Renal pelvis (tissue), 4 donors: ENCODE data around the gene MOXD1. TPM values are rescaled to one million over a fixed set of nuclear protein-coding genes. Genes with fewer than 3 reads are reported as not detected.

Source experiments
- DNase-seq: peaks from one replicate; pipeline ENCODE4 v3.0.0-alpha.2; 2013
- polyA plus RNA-seq, 3 donors: library from polyadenylated mRNA; unstranded; fragments of 120-200 nt; gene quantifications; one replicate each; pipeline ENCODE4 v1.2.1, GENCODE V29; 2013; ENCODE audit not compliant: insufficient read length in 3 of 3

Gene MOXD1
- polyA plus RNA-seq, 3 donors: 168 to 201 (median 182) TPM

GRCh38 chr6:132405143-132405915 lies 4.1 kb upstream of the MOXD1 start:
- no peak for DNase-seq

- DNase-seq: no peak
Observed at GRCh38 chr6:132404736-132405135, 3.5 kb upstream of the MOXD1 start.

DNA sequence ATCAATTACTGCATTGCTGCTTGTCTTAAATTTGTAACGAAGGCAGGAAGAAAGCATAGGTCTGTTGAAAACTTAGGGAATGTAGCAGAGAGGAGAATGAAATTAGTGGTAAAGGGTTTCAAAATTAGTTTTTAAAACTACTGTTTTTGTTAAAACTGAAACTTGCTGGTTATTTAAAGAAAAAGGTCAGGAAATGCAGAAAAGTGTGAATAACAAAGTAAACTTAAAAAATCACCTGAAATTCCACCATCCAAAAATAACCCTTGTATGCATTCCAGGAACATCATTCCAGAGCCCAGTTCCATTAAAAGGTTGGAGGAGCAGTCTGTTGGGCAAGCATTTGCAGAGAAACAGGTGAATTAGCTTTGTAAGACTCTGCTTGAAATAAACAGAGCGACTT lies 3.1 kb upstream of the MOXD1 start:
- no peak for DNase-seq

DNA sequence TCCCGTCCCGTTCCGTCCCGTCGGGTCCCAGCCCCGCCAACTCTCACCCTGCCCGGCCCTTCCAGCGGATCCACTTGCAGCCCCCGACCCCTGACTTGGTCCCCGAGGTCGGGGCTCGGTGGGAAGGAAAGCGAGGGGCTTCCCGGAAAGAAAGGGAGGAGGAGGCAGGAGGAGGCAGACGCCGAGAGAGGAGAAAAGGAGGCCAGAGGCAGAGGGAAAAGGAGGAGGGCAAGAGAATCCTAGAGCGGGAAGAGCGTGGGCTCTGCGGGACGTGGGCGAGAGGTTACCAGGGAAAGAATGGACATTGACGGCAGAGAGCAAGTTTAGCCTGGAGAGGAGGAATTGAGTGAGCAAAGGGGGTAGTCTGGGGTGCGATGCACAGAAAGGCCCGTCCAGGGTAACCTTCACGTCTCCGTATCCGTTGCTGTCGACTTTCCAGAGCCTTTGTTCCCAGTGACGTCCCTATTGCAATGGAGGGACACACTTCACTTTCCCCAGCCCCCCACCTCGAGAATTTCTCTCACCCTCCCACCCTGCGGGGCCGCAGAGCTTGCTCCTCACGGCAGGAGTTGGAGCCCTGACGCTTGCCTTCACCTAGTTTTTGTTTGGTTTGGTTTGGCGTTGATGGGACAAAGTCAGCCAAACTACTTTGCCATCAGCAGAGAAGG lies 477 bp upstream of the MOXD1 start:
- DNase-seq: no peak

DNA sequence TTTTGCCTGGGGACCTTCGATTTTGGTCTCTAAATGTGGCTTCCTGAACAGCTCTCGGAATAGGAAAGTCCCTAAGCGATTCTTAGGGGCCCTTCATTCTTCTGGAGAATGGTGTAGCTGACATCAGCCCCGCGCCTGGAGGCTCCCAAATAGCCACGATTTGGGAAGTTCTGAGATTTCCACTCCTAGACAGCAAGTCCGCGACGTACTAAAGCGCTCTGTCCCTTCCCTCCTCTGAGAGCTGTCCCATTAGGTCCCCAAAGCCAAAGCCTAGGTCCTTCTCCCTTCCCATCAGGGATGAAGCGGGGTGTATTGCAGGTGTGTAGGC lies 756 bp downstream of the MOXD1 start:
- DNase-seq: no peak

- no peak for DNase-seq
Observed at GRCh38 chr6:132399376-132400074, 1.8 kb downstream of the MOXD1 start.

DNA sequence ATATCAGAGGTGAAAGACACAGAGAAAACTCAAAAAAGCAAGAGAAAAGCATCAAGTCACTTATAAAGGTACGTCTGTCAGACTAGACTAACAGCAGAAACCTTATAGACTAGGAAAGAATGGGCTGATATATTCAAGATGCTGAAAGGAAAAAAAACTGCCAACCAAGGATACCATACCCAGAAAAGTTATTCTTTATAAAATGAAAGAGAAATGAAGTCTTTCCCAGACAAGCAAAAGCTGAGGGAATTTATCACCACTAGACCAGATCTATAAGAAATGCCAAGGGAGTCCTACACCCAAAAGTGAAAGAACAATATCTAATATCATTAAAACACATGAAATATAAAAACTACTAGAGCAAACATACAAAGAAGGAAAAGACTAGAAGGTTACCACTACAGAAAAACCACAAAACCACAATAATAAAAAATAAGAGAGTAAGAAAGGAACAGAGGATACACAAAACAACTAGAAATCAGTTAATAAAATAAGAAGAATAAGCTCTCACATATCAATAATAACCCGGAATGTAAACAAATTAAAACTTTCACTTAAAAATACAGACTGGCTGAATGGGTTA lies 6.2 kb downstream of the MOXD1 start:
- DNase-seq: no peak

GRCh38 chr6:132392792-132393191 lies 8.5 kb downstream of the MOXD1 start:
- DNase-seq: no peak

DNA sequence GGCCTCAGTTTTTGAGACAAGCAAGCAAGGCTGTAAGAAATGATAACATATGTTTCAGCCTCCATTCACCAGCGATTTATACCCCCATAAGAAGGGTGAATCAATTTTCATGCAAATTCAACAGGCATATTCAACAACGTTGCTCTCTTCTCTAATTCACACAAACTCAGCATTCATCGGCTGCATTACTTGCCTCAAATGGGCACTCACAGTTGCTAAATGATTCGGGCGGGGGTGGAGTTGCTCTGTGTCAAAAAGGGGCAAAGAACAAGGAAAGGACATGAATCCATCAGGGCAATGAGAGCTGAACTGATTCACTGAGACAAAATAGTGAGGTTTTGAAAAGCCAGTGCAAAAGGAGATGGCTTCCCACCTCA lies 9.0 kb downstream of the MOXD1 start:
- DNase-seq: no peak

GRCh38 chr6:132391391-132392269 lies 9.6 kb downstream of the MOXD1 start:
- peak; percentile 83 for DNase-seq

- no peak for DNase-seq
Observed at GRCh38 chr6:132390451-132390850, 10.8 kb downstream of the MOXD1 start.

DNA sequence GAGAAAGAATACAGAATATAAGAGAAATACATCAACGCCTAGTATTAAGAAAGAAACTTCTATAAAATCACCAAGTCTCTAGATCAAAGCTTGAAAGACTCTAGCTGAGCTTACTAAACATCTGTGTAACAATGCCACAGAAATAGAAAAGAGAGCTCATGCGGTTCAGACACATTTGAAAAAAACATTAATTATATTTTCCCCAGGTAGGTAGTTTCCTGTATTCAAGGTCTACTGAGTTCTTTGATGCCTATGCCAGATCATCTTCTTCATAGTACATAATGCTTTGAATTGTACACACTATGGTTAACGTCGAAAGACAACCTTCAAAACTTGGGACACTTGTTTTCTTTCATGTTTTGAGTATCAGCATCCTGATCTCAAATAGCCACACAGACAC lies 11.3 kb downstream of the MOXD1 start:
- DNase-seq: no peak

DNA sequence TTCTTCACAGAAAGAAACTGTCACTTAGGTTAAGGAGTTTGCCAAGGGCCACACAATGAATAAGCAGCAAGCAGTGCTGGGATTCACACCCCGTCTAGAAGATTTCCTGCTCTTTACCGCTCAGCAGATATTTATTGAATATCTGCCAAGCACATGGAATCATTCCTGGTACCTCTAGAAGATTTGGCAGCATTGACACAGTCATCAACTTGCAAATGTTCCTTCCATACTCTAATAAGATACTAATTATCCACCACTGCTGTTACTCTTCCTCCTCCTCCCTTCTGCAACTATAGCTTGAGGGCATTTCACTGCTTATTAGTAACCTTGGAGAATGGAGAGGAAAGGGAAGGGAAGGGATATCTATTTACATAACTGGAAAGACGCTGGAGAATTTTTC lies 13.0 kb downstream of the MOXD1 start:
- no peak for DNase-seq

DNA sequence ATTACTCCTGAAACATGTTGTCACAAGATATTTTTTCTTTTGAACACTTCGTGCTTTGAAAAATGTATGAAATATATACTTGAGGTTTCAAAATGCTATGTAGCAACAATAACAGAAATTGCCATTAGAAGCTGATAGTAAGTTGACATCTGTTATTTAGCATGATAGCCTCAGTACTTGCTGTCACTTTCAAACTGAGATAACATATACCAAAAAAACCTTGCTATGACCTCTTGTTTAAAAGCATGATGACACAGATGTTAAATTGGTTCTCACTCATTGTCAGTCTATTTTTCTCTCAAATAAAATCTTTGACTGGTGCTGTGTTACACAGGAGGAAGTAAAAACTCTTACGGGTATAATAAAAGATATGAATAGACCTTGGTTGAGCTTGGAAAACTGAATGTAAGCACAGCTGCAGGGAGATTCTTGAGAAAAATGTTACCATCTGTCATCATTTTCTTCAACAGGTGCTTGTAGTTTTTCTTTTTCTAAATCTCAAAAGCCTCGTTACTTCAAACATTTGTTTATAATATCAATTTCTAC lies 18.6 kb downstream of the MOXD1 start:
- DNase-seq: no peak

DNA sequence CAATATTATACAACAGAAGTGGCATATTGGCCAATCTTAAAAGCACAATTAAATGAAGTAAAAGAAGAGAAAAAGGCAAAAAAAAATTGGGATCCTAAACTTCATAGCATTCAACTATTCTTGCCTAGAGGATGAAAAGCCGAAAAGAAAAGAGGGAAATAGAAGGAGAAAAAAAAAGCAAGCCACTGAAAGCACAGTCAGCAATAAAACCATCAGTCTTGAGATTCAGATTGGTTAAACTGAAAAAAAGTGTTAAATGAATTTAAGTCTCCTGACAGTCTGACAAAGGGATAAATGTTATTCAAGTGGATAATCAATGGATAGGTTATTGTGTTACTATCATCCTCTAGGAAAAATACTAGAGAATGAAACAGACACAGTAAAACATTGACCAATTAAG lies 19.9 kb downstream of the MOXD1 start:
- no peak for DNase-seq

GRCh38 chr6:132380358-132381029 lies 20.8 kb downstream of the MOXD1 start:
- no peak for DNase-seq

- DNase-seq: no peak
Observed at GRCh38 chr6:132369526-132369925, 31.7 kb downstream of the MOXD1 start.

- no peak for DNase-seq
Observed at GRCh38 chr6:132368916-132369481, 32.3 kb downstream of the MOXD1 start.

DNA sequence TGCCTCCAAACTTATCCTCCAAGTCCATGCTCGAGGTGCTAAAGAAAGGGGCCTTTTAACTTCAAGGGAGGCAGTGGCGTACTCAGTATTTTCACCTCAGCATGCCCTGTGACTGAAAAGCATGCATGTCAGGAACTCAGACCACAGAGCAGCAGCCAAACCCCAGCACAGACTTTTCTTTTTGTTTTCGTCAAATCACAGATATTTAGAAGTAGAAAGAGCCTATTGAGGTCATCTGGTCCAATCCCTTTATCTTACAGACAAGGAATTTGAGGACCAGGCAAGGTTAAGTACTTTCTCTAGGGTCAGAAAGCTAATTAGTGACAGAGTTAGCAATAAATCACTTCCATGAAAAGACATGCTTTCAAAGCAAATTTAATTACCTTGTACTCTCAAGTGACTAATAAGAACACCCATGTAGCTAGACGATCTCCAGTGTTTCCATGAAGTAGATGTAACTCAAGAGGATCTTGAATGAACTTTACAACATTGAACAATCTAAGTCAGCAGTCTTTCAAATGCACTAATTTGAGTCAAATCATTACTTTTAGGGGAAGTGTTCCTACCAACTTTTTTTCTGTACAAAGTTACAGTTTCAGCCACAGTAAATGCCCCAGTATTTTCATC lies 35.9 kb downstream of the MOXD1 start:
- DNase-seq: peak; percentile 79
